Liver (tissue), 9 donors: ENCODE data around the gene PDGFC. TPM values are rescaled to one million over a fixed set of nuclear protein-coding genes. Genes with fewer than 3 reads are reported as not detected.

Source experiments
- DNase-seq: peaks from one replicate; pipeline ENCODE4 v3.0.0-alpha.2; 2017; ENCODE audit warnings: low spot score
- H3K27ac ChIP-seq, 2 donors: one replicate each; pipeline ENCODE4 v1.7.0; 2013; ENCODE audit warnings: inconsistent platforms in 2 of 2, low read length in 2 of 2, control low read depth in 1 of 2, low read depth in 1 of 2, mild to moderate bottlenecking in 1 of 2
- H3K27me3 ChIP-seq, 4 donors: one replicate each; pipeline versions ENCODE4 v1.6.1 to v1.7.0; 2013; ENCODE audit warnings: low read length in 3 of 4, inconsistent platforms in 1 of 4, mild to moderate bottlenecking in 1 of 4, moderate library complexity in 1 of 4; ENCODE audit not compliant: control insufficient read depth in 4 of 4, insufficient read depth in 4 of 4
- H3K36me3 ChIP-seq, 4 donors: one replicate each; pipeline versions ENCODE4 v1.6.1 to v1.7.0; 2013; ENCODE audit warnings: low read length in 3 of 4, mild to moderate bottlenecking in 3 of 4, low read depth in 1 of 4, moderate library complexity in 1 of 4; ENCODE audit not compliant: control insufficient read depth in 4 of 4, insufficient read depth in 3 of 4
- H3K4me1 ChIP-seq, 4 donors: one replicate each; pipeline versions ENCODE4 v1.6.1 to v1.7.0; 2013; ENCODE audit warnings: low read length in 3 of 4, mild to moderate bottlenecking in 3 of 4, moderate library complexity in 1 of 4; ENCODE audit not compliant: control insufficient read depth in 4 of 4, insufficient read depth in 4 of 4
- H3K4me3 ChIP-seq, 3 donors: one replicate each; pipeline versions ENCODE4 v1.6.1 to v1.7.0; 2013; ENCODE audit warnings: low read length in 3 of 3, control low read depth in 1 of 3, low read depth in 1 of 3, mild to moderate bottlenecking in 1 of 3
- H3K9ac ChIP-seq, 2 donors: one replicate each; pipeline ENCODE4 v1.7.0; 2013; ENCODE audit warnings: low read length in 2 of 2, mild to moderate bottlenecking in 2 of 2, moderate library complexity in 2 of 2, control low read depth in 1 of 2, low read depth in 1 of 2
- H3K9me3 ChIP-seq, 4 donors: one replicate each; pipeline versions ENCODE4 v1.6.1 to v1.7.0; 2013; ENCODE audit warnings: low read length in 3 of 4; ENCODE audit not compliant: control insufficient read depth in 4 of 4
- ATF3 ChIP-seq: IDR thresholded peaks from 2 replicates; pipeline ENCODE4 v1.6.1; 2016; ENCODE audit warnings: antibody characterized with exemption
- EGR1 ChIP-seq, 2 donors: IDR thresholded peaks; 2 replicates each; pipeline ENCODE4 v1.6.1; 2016 to 2018; ENCODE audit warnings: antibody characterized with exemption in 2 of 2, low read depth in 2 of 2
- FOXA1 ChIP-seq: IDR thresholded peaks from 2 replicates; pipeline ENCODE4 v1.6.1; 2016; ENCODE audit warnings: antibody characterized with exemption
- FOXA2 ChIP-seq: IDR thresholded peaks from 2 replicates; pipeline ENCODE4 v1.6.1; 2016; ENCODE audit warnings: antibody characterized with exemption
- GABPA ChIP-seq, 2 donors: IDR thresholded peaks in 1 of 2; conservative IDR thresholded peaks in 1 of 2; 2 replicates each; pipeline ENCODE4 v1.6.1; 2016; ENCODE audit warnings: antibody characterized with exemption in 2 of 2, mild to moderate bottlenecking in 1 of 2, moderate library complexity in 1 of 2
- HNF4A ChIP-seq, 2 donors: conservative IDR thresholded peaks; 2 replicates each; pipeline ENCODE4 v1.6.1; 2016; ENCODE audit warnings: antibody characterized with exemption in 2 of 2, mild to moderate bottlenecking in 2 of 2
- HNF4G ChIP-seq: IDR thresholded peaks from 2 replicates; pipeline ENCODE4 v1.6.1; 2016; ENCODE audit warnings: antibody characterized with exemption
- JUND ChIP-seq, 2 donors: IDR thresholded peaks; 2 replicates each; pipeline ENCODE4 v1.6.1; 2016; ENCODE audit warnings: antibody characterized with exemption in 2 of 2
- MAX ChIP-seq: IDR thresholded peaks from 2 replicates; pipeline ENCODE4 v1.6.1; 2016; ENCODE audit warnings: antibody characterized with exemption
- NR2F2 ChIP-seq: IDR thresholded peaks from 2 replicates; pipeline ENCODE4 v1.6.1; 2016; ENCODE audit warnings: antibody characterized with exemption
- RAD21 ChIP-seq, 2 donors: IDR thresholded peaks; 2 replicates each; pipeline ENCODE4 v1.6.1; 2016; ENCODE audit warnings: antibody characterized with exemption in 2 of 2, mild to moderate bottlenecking in 2 of 2
- RXRA ChIP-seq, 2 donors: IDR thresholded peaks; 2 replicates each; pipeline ENCODE4 v1.6.1; 2017 to 2018; ENCODE audit warnings: antibody characterized with exemption in 2 of 2, mild to moderate bottlenecking in 1 of 2
- SP1 ChIP-seq: IDR thresholded peaks from 2 replicates; pipeline ENCODE4 v1.6.1; 2018; ENCODE audit warnings: antibody characterized with exemption, mild to moderate bottlenecking
- TAF1 ChIP-seq: conservative IDR thresholded peaks from 2 replicates; pipeline ENCODE4 v1.6.1; 2016; ENCODE audit warnings: antibody characterized with exemption, mild to moderate bottlenecking
- YY1 ChIP-seq: IDR thresholded peaks from 2 replicates; pipeline ENCODE4 v1.6.1; 2016; ENCODE audit warnings: antibody characterized with exemption, mild to moderate bottlenecking
- ZBTB33 ChIP-seq: IDR thresholded peaks from 2 replicates; pipeline ENCODE4 v1.6.1; 2016; ENCODE audit warnings: antibody characterized with exemption
- WGBS: extraction: QIAGEN DNeasy Blood & Tissue Kit; methylation state at CpG from one replicate; pipeline ENCODE4 v1.1.7; 2013; 5-methylcytosine and 5-hydroxymethylcytosine counted together
- polyA plus RNA-seq, 2 donors: library from polyadenylated mRNA; stranded (reverse) in 1 of 2; unstranded in 1 of 2; fragments of 200-250 nt in 1 of 2; fragments of >200 nt in 1 of 2; fragmentation: Nextera tagmentation in 1 of 2; extraction: Ambion mirVana in 1 of 2; gene quantifications; one replicate each; pipeline versions ENCODE4 v1.2.1 to v1.2.3, GENCODE V29; 2013 to 2015
- total RNA-seq, 2 donors: library from RNA; depleted of rRNA; stranded (reverse); fragments of >200 nt; gene quantifications; one replicate each; pipeline ENCODE4 v1.2.3, GENCODE V29; 2014
- TF ChIP-seq, protein P1 (sequence below): IDR thresholded peaks from 2 replicates; pipeline ENCODE4 v1.6.1; 2016; ENCODE audit warnings: antibody characterized with exemption, mild to moderate bottlenecking
- TF ChIP-seq, protein P2 (sequence below): fragments of 150-350 bp; IDR thresholded peaks from 2 replicates; pipeline ENCODE4 v1.5.1; 2017; ENCODE audit warnings: improper control_type of control experiment, low read depth, low read length; ENCODE audit not compliant: missing input control
- donor health status: healthy.
- donor health status: healthy.
- donor health status: healthy.
- donor health status: healthy.
- donor health status: healthy.

Gene PDGFC
- total and polyA plus RNA-seq, 4 donors = 5.8 to 25.7 (median 9.7) TPM

DNA sequence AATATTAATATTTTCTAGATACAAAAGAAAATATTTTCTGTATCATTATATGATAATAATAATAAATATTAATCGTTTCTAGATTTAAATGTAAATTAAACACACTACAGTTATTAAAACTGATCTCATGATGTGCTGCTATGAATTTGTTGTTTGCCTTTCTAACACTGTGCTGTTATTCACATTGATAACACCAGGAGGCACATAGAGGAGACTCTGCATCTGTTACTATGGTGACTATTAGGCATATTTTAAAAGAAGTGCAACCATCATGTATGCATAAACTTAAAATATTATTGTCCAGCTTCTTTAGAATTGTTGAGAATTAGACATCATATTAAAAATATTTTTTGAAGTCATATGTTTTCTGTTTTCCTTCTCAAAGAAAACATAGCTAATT, 11.8 kb upstream of the PDGFC start:
- no peaks in the 10 kb centered on the region for H3K36me3 ChIP-seq
- H3K27ac ChIP-seq = no peak overlapping the region
- no peak overlapping the region for H3K4me3 ChIP-seq
- H3K27me3 ChIP-seq = no peaks in the 10 kb centered on the region
- TF ChIP-seq JUND (IDR thresholded peaks at IDR 0.05) (no peak), GABPA (IDR thresholded peaks at IDR 0.05 in 1 of 2, conservative IDR thresholded peaks at IDR 0.05 in 1 of 2) (no peak), SP1 (no peak), HNF4A (conservative IDR thresholded peaks at IDR 0.05) (no peak), RAD21 (IDR thresholded peaks at IDR 0.05) (peak; percentile 70 to 83), FOXA2 (no peak), TAF1 (no peak), EGR1 (IDR thresholded peaks at IDR 0.05; ENCODE audit: low read depth in 2 of 2) (no peak), ZBTB33 (no peak), NR2F2 (no peak), MAX (no peak), ATF3 (no peak), RXRA (IDR thresholded peaks at IDR 0.05) (no peak), FOXA1 (no peak), HNF4G (no peak), YY1 (no peak)
- TF ChIP-seq, protein P1, sequence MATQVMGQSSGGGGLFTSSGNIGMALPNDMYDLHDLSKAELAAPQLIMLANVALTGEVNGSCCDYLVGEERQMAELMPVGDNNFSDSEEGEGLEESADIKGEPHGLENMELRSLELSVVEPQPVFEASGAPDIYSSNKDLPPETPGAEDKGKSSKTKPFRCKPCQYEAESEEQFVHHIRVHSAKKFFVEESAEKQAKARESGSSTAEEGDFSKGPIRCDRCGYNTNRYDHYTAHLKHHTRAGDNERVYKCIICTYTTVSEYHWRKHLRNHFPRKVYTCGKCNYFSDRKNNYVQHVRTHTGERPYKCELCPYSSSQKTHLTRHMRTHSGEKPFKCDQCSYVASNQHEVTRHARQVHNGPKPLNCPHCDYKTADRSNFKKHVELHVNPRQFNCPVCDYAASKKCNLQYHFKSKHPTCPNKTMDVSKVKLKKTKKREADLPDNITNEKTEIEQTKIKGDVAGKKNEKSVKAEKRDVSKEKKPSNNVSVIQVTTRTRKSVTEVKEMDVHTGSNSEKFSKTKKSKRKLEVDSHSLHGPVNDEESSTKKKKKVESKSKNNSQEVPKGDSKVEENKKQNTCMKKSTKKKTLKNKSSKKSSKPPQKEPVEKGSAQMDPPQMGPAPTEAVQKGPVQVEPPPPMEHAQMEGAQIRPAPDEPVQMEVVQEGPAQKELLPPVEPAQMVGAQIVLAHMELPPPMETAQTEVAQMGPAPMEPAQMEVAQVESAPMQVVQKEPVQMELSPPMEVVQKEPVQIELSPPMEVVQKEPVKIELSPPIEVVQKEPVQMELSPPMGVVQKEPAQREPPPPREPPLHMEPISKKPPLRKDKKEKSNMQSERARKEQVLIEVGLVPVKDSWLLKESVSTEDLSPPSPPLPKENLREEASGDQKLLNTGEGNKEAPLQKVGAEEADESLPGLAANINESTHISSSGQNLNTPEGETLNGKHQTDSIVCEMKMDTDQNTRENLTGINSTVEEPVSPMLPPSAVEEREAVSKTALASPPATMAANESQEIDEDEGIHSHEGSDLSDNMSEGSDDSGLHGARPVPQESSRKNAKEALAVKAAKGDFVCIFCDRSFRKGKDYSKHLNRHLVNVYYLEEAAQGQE = no peak
- TF ChIP-seq, protein P2, sequence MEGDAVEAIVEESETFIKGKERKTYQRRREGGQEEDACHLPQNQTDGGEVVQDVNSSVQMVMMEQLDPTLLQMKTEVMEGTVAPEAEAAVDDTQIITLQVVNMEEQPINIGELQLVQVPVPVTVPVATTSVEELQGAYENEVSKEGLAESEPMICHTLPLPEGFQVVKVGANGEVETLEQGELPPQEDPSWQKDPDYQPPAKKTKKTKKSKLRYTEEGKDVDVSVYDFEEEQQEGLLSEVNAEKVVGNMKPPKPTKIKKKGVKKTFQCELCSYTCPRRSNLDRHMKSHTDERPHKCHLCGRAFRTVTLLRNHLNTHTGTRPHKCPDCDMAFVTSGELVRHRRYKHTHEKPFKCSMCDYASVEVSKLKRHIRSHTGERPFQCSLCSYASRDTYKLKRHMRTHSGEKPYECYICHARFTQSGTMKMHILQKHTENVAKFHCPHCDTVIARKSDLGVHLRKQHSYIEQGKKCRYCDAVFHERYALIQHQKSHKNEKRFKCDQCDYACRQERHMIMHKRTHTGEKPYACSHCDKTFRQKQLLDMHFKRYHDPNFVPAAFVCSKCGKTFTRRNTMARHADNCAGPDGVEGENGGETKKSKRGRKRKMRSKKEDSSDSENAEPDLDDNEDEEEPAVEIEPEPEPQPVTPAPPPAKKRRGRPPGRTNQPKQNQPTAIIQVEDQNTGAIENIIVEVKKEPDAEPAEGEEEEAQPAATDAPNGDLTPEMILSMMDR = peak; percentile 68
- H3K4me1 ChIP-seq = no peaks in the 10 kb centered on the region
- no peak overlapping the region for H3K9ac ChIP-seq
- no peak for DNase-seq
- WGBS = 37% methylated on average over 1 of the region's 1 CpG
- peaks cover 0 to 1% (median 0%) of the 10 kb centered on the region in 4 donors for H3K9me3 ChIP-seq
